ENCODE measurements around the gene ISYNA1. TPM values are rescaled to one million over a fixed set of nuclear protein-coding genes. Genes with fewer than 3 reads are reported as not detected.

Gene ISYNA1
- total and polyA plus RNA-seq, 4 donors: 4.7 to 41.9 (median 10.1) TPM

DNA sequence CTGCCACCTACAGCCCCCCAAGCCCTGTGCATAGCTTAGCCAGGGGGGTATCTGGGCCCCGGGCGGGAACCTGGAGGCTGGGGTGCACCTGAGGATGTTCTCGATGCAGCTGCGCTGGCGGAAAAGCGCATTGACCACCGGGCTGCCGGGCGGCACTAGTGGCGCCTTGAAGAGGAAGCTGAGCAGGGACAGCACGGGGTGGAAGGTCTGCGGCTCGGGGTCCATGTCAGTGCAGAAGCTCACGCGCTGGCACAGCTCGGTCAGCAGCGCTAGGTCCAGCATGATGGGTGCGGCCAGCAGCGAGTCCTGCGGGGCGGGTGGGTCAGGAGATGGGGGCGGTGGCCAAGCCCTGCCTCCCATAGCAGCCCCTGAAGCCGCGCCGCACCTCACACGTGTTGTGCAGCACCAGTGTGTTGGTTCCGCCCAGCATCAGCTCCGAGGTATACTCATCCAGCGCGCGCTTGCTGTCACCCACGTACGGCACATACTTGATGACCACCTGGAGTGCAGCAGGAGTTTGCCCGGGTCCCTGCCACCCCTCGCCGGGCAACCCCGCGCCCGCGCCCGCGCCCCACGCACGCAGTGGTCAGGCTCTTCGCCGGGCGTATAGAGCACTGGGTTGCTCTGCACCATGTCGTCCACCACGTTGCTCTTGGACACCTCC is 2.6 kb downstream of the ISYNA1 start:
- Histone ChIP-seq H3K27ac (ENCODE audit: low read depth in 1 of 2, low read length in 2 of 2) (no peak overlapping the region), H3K36me3 (ENCODE audit: control insufficient read depth in 4 of 4, insufficient read depth in 3 of 4, low read depth in 1 of 4, low read length in 3 of 4) (no peaks in the 10 kb centered on the region), H3K4me3 (ENCODE audit: low read depth in 1 of 3, low read length in 3 of 3) (no peak overlapping the region), H3K27me3 (ENCODE audit: control insufficient read depth in 4 of 4, insufficient read depth in 4 of 4, low read length in 3 of 4) (no peaks in the 10 kb centered on the region), H3K4me1 (ENCODE audit: control insufficient read depth in 4 of 4, insufficient read depth in 4 of 4, low read length in 3 of 4) (peaks cover 3 to 30% (median 13%) of the 10 kb centered on the region in 4 donors), H3K9me3 (ENCODE audit: control insufficient read depth in 4 of 4, low read length in 3 of 4) (no peaks in the 10 kb centered on the region), H3K9ac (ENCODE audit: low read depth in 1 of 2, low read length in 2 of 2) (no peak overlapping the region)
- TF ChIP-seq RAD21 (IDR thresholded peaks at IDR 0.05) (no peak), YY1 (IDR thresholded peaks at IDR 0.05) (no peak), NR2F2 (IDR thresholded peaks at IDR 0.05) (no peak), GABPA (IDR thresholded peaks at IDR 0.05 in 1 of 2, conservative IDR thresholded peaks at IDR 0.05 in 1 of 2) (no peak), EGR1 (IDR thresholded peaks at IDR 0.05; ENCODE audit: low read depth in 2 of 2) (no peak), RXRA (IDR thresholded peaks at IDR 0.05) (no peak), HNF4G (IDR thresholded peaks at IDR 0.05) (no peak), FOXA2 (IDR thresholded peaks at IDR 0.05) (no peak)
- TF ChIP-seq, protein P1, sequence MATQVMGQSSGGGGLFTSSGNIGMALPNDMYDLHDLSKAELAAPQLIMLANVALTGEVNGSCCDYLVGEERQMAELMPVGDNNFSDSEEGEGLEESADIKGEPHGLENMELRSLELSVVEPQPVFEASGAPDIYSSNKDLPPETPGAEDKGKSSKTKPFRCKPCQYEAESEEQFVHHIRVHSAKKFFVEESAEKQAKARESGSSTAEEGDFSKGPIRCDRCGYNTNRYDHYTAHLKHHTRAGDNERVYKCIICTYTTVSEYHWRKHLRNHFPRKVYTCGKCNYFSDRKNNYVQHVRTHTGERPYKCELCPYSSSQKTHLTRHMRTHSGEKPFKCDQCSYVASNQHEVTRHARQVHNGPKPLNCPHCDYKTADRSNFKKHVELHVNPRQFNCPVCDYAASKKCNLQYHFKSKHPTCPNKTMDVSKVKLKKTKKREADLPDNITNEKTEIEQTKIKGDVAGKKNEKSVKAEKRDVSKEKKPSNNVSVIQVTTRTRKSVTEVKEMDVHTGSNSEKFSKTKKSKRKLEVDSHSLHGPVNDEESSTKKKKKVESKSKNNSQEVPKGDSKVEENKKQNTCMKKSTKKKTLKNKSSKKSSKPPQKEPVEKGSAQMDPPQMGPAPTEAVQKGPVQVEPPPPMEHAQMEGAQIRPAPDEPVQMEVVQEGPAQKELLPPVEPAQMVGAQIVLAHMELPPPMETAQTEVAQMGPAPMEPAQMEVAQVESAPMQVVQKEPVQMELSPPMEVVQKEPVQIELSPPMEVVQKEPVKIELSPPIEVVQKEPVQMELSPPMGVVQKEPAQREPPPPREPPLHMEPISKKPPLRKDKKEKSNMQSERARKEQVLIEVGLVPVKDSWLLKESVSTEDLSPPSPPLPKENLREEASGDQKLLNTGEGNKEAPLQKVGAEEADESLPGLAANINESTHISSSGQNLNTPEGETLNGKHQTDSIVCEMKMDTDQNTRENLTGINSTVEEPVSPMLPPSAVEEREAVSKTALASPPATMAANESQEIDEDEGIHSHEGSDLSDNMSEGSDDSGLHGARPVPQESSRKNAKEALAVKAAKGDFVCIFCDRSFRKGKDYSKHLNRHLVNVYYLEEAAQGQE (IDR thresholded peaks at IDR 0.05): no peak
- TF ChIP-seq, protein P2, sequence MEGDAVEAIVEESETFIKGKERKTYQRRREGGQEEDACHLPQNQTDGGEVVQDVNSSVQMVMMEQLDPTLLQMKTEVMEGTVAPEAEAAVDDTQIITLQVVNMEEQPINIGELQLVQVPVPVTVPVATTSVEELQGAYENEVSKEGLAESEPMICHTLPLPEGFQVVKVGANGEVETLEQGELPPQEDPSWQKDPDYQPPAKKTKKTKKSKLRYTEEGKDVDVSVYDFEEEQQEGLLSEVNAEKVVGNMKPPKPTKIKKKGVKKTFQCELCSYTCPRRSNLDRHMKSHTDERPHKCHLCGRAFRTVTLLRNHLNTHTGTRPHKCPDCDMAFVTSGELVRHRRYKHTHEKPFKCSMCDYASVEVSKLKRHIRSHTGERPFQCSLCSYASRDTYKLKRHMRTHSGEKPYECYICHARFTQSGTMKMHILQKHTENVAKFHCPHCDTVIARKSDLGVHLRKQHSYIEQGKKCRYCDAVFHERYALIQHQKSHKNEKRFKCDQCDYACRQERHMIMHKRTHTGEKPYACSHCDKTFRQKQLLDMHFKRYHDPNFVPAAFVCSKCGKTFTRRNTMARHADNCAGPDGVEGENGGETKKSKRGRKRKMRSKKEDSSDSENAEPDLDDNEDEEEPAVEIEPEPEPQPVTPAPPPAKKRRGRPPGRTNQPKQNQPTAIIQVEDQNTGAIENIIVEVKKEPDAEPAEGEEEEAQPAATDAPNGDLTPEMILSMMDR (IDR thresholded peaks at IDR 0.05; ENCODE audit: low read depth, low read length, missing input control): no peak
- TF ChIP-seq, protein P3, sequence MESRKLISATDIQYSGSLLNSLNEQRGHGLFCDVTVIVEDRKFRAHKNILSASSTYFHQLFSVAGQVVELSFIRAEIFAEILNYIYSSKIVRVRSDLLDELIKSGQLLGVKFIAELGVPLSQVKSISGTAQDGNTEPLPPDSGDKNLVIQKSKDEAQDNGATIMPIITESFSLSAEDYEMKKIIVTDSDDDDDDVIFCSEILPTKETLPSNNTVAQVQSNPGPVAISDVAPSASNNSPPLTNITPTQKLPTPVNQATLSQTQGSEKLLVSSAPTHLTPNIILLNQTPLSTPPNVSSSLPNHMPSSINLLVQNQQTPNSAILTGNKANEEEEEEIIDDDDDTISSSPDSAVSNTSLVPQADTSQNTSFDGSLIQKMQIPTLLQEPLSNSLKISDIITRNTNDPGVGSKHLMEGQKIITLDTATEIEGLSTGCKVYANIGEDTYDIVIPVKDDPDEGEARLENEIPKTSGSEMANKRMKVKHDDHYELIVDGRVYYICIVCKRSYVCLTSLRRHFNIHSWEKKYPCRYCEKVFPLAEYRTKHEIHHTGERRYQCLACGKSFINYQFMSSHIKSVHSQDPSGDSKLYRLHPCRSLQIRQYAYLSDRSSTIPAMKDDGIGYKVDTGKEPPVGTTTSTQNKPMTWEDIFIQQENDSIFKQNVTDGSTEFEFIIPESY (IDR thresholded peaks at IDR 0.05): no peak
- DNase-seq (ENCODE audit: low spot score): no peak
- WGBS: 95% methylated on average over 49 of the region's 49 CpGs

DNA sequence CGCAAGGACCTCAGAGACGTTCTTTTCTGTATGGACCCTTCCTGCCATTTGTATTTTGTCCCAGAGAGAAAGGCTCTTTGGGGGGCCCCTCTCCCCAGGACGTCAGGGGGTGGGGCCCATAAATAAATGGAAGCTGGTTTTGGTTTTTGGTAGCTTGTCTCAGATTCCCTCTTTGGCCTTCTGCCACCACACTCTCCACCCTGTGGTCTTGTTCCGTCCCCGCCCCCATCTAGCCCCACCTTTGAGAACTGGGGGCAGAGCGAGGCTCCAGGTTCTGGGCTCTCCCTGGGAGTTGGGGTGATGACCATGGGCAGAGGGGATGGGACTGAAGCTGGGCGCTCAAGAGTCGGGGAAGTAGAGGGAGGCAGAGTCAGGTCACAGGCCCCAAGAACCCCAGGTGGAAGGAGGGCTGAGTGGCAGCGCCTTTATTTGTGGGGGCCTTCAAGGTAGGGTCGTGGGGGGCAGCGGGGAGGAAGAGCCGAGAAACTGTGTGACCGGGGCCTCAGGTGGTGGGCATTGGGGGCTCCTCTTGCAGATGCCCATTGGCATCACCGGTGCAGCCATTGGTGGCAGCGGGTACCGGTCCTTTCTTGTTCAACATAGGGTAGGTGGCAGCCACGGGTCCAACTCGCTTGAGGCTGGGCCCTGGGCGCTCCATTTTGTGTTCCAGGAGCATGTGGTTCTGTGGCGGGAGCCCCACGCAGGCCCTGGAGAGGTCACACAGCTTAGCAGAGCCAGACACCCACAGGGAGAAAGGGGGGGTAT is 3.3 kb downstream of the ISYNA1 start:
- no peak overlapping the region for H3K9ac ChIP-seq (ENCODE audit: low read depth in 1 of 2, low read length in 2 of 2)
- H3K4me3 ChIP-seq (ENCODE audit: low read depth in 1 of 3, low read length in 3 of 3): no peak overlapping the region
- peaks cover 2 to 29% (median 13%) of the 10 kb centered on the region in 4 donors for H3K4me1 ChIP-seq (ENCODE audit: control insufficient read depth in 4 of 4, insufficient read depth in 4 of 4, low read length in 3 of 4)
- no peak for TF ChIP-seq NR2F2 (IDR thresholded peaks at IDR 0.05)
- TF ChIP-seq, protein P2 (IDR thresholded peaks at IDR 0.05; ENCODE audit: low read depth, low read length, missing input control): no peak
- no peaks in the 10 kb centered on the region for H3K27me3 ChIP-seq (ENCODE audit: control insufficient read depth in 4 of 4, insufficient read depth in 4 of 4, low read length in 3 of 4)
- no peaks in the 10 kb centered on the region for H3K9me3 ChIP-seq (ENCODE audit: control insufficient read depth in 4 of 4, low read length in 3 of 4)
- WGBS: 92% methylated on average over 21 of the region's 21 CpGs
- no peak overlapping the region for H3K27ac ChIP-seq (ENCODE audit: low read depth in 1 of 2, low read length in 2 of 2)
- DNase-seq (ENCODE audit: low spot score): no peak
- no peaks in the 10 kb centered on the region for H3K36me3 ChIP-seq (ENCODE audit: control insufficient read depth in 4 of 4, insufficient read depth in 3 of 4, low read depth in 1 of 4, low read length in 3 of 4)

All from liver (tissue), 9 donors.